ENCODE results near the gene BCL7A.
A peak's percentile ranks its signal among the peaks of the same experiment; 100 is the strongest.

GRCh38 chr12:122067966-122068365, 46.3 kb downstream of the BCL7A start:
- TF ChIP-seq, protein P1, sequence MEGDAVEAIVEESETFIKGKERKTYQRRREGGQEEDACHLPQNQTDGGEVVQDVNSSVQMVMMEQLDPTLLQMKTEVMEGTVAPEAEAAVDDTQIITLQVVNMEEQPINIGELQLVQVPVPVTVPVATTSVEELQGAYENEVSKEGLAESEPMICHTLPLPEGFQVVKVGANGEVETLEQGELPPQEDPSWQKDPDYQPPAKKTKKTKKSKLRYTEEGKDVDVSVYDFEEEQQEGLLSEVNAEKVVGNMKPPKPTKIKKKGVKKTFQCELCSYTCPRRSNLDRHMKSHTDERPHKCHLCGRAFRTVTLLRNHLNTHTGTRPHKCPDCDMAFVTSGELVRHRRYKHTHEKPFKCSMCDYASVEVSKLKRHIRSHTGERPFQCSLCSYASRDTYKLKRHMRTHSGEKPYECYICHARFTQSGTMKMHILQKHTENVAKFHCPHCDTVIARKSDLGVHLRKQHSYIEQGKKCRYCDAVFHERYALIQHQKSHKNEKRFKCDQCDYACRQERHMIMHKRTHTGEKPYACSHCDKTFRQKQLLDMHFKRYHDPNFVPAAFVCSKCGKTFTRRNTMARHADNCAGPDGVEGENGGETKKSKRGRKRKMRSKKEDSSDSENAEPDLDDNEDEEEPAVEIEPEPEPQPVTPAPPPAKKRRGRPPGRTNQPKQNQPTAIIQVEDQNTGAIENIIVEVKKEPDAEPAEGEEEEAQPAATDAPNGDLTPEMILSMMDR (IDR thresholded peaks at IDR 0.05; ENCODE audit: low read depth, low read length, missing input control) = no peak
- TF ChIP-seq TAF1 (conservative IDR thresholded peaks at IDR 0.05) = no peak
- TF ChIP-seq ZBTB33 (IDR thresholded peaks at IDR 0.05) = no peak
- TF ChIP-seq RAD21 (IDR thresholded peaks at IDR 0.05) = peak; percentile 23 to 31
